ENCODE results near the gene GNAI1.

Gene GNAI1

GRCh38 chr7:80110376-80110775, 24.3 kb upstream of the GNAI1 start:
- no peak for DNase-seq (ENCODE audit: low read depth)
- no peak for TF ChIP-seq CTCF (conservative IDR thresholded peaks at IDR 0.05; ENCODE audit: low read depth, low read length)
- no peak overlapping the region for H3K4me3 ChIP-seq (ENCODE audit: low read length)

GRCh38 chr7:80114159-80114558, 20.5 kb upstream of the GNAI1 start:
- TF ChIP-seq CTCF (conservative IDR thresholded peaks at IDR 0.05; ENCODE audit: low read depth, low read length) = no peak
- no peak for DNase-seq (ENCODE audit: low read depth)
- H3K4me3 ChIP-seq (ENCODE audit: low read length) = no peak overlapping the region

GRCh38 chr7:80124526-80125264, 9.9 kb upstream of the GNAI1 start:
- DNase-seq (ENCODE audit: low read depth) = no peak
- TF ChIP-seq CTCF (conservative IDR thresholded peaks at IDR 0.05; ENCODE audit: low read depth, low read length) = no peak
- no peak overlapping the region for H3K4me3 ChIP-seq (ENCODE audit: low read length)

GRCh38 chr7:80127412-80128160, 7.0 kb upstream of the GNAI1 start:
- peak; percentile 79 for DNase-seq (ENCODE audit: low read depth)
- no peak for TF ChIP-seq CTCF (conservative IDR thresholded peaks at IDR 0.05; ENCODE audit: low read depth, low read length)
- H3K4me3 ChIP-seq (ENCODE audit: low read length) = no peak overlapping the region

- no peak for DNase-seq (ENCODE audit: low read depth)
- TF ChIP-seq CTCF (conservative IDR thresholded peaks at IDR 0.05; ENCODE audit: low read depth, low read length) = no peak
- H3K4me3 ChIP-seq (ENCODE audit: low read length) = no peak overlapping the region
Observed at GRCh38 chr7:80128918-80129317, 5.7 kb upstream of the GNAI1 start.

GRCh38 chr7:80129785-80130184, 4.8 kb upstream of the GNAI1 start:
- no peak for TF ChIP-seq CTCF (conservative IDR thresholded peaks at IDR 0.05; ENCODE audit: low read depth, low read length)
- no peak overlapping the region for H3K4me3 ChIP-seq (ENCODE audit: low read length)
- DNase-seq (ENCODE audit: low read depth) = no peak
